ENCODE results near the gene LRRC4B. TPM values are rescaled to one million over a fixed set of nuclear protein-coding genes. Genes with fewer than 3 reads are reported as not detected.

LRRC4B gene
- polyA plus RNA-seq, 1 of the 3 experiments (the other 2 are of a cell fraction), result 6.9 TPM

DNA sequence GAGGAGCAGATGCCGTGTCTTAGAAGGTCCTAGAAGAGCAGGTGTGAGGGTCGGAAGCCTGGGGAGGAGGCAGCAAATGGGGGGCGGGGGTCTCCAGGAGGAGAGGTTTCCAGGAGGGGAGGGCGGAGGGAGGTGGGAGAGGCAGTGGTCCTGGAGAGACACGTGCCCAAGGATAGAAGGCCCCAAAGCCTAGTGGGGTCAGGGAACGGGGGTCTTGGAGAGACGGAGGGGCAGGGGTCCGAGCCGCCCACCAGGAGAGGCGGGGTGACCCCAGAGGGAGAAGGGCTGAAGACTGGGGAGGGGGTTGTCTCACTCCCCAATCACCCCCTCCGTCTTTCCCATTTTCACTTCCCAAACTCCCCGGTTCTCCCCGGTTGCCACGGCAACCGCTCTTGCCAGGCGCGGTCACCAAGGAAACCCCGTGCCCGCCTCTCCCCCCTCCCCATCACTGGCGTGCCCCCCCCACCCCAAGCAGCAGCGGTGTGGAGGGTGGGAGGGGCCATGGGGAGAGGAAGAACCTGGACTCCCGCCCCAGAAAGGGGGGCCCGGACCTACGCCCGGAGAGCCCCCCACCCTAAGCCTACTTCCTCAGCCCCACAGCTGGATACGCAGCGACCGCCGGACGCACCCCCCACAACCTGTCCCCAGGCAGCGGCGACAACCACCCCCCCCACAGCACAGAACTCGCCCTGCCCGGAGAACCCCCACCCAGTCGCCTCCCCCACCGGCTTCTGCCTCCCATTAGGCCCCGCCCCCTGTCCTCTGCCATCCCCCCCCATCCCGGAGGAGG lies 988 bp downstream of the LRRC4B start:
- CTCF ChIA-PET, result interaction anchor here (0.6 to 1.9 kb wide), 3 partner anchors 11 to 30 kb away, joined by 3 to 14 read pairs (median 9); no protein-coding TSS in a partner anchor
- WGBS (ENCODE audit: low lambda C conversion rate), result 12% methylated on average over 27 of the region's 38 CpGs

GRCh38 chr19:50565984-50566903 lies 2.0 kb downstream of the LRRC4B start:
- CTCF ChIA-PET, result interaction anchor here (1.7 to 1.9 kb wide), 2 partner anchors 10 to 29 kb away, joined by 9 to 14 read pairs; no protein-coding TSS in a partner anchor
- no peaks in the 10 kb centered on the region for H3F3A ChIP-seq (replicated peaks; ENCODE audit: insufficient read depth)
- H3K27ac ChIP-seq (ENCODE audit: low read depth in 2 of 2, low read length in 1 of 2), result no peak overlapping the region
- H3K4me2 ChIP-seq, result peak overlapping the region; percentile 74; the same call in 1 of the 2 replicates
- H2AFZ ChIP-seq (ENCODE audit: low read depth), result no peak overlapping the region
- no peaks in the 10 kb centered on the region for H3K79me2 ChIP-seq (ENCODE audit: insufficient read depth)
- H3K9ac ChIP-seq, result no peak overlapping the region
- no peaks in the 10 kb centered on the region for H3K9me2 ChIP-seq
- POLR2A ChIA-PET, result no interaction called here
- no peaks in the 10 kb centered on the region for H3K9me3 ChIP-seq
- H3K36me3 ChIP-seq (replicated peaks in 1 of 2; ENCODE audit: control insufficient read depth in 1 of 2, insufficient read depth in 2 of 2, low read length in 1 of 2), result no peaks in the 10 kb centered on the region
- peak overlapping the region in 1 of 2 experiments; percentile 52; a peak in 1 of 4 replicates for H3K4me3 ChIP-seq (ENCODE audit: low read depth in 2 of 2, low read length in 1 of 2)
- no peaks in the 10 kb centered on the region for H3K27me3 ChIP-seq (ENCODE audit: insufficient read depth)
- peaks cover 0 to 15% of the 10 kb centered on the region in 2 experiments; a peak in 1 of 4 replicates for H3K4me1 ChIP-seq (ENCODE audit: control insufficient read depth in 1 of 2, insufficient read depth in 2 of 2, low read depth in 1 of 2, low read length in 1 of 2)
- peaks cover 4% of the 10 kb centered on the region for H4K20me1 ChIP-seq (ENCODE audit: insufficient read depth)
- 59% methylated on average over 35 of the region's 36 CpGs for WGBS (ENCODE audit: low lambda C conversion rate)
- no peak for DNase-seq
- no peak for TF ChIP-seq EP300 (IDR thresholded peaks at IDR 0.05; ENCODE audit: borderline replicate concordance in 1 of 2, low read depth in 1 of 2, low read length in 1 of 2)
- TF ChIP-seq, protein P1, sequence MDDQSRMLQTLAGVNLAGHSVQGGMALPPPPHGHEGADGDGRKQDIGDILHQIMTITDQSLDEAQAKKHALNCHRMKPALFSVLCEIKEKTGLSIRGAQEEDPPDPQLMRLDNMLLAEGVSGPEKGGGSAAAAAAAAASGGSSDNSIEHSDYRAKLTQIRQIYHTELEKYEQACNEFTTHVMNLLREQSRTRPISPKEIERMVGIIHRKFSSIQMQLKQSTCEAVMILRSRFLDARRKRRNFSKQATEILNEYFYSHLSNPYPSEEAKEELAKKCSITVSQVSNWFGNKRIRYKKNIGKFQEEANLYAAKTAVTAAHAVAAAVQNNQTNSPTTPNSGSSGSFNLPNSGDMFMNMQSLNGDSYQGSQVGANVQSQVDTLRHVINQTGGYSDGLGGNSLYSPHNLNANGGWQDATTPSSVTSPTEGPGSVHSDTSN (IDR thresholded peaks at IDR 0.05), result no peak
- TF ChIP-seq FOXJ3 (CRISPR knock-in tag; IDR thresholded peaks at IDR 0.05), result no peak
- no peak for TF ChIP-seq FOSL2 (IDR thresholded peaks at IDR 0.05; ENCODE audit: borderline replicate concordance, low read depth)
- no peak for TF ChIP-seq RFX5 (IDR thresholded peaks at IDR 0.05; ENCODE audit: low read length)
- TF ChIP-seq TCF12 (IDR thresholded peaks at IDR 0.05), result no peak

More for the DNA sequence above, 988 bp downstream of the LRRC4B start:
- Histone ChIP-seq H3K9me2 (no peaks in the 10 kb centered on the region), H3K9me3 (no peaks in the 10 kb centered on the region), H3K4me2 (peak overlapping the region; percentile 74), H3K4me3 (ENCODE audit: low read depth in 2 of 2, low read length in 1 of 2) (peak overlapping the region; percentile 52 to 55; a peak in 3 of 4 replicates), H3K4me1 (ENCODE audit: control insufficient read depth in 1 of 2, insufficient read depth in 2 of 2, low read depth in 1 of 2, low read length in 1 of 2) (peaks cover 0 to 15% of the 10 kb centered on the region in 2 experiments; a peak in 1 of 4 replicates), H3F3A (replicated peaks; ENCODE audit: insufficient read depth) (no peaks in the 10 kb centered on the region), H3K36me3 (replicated peaks in 1 of 2; ENCODE audit: control insufficient read depth in 1 of 2, insufficient read depth in 2 of 2, low read length in 1 of 2) (no peaks in the 10 kb centered on the region), H3K27me3 (ENCODE audit: insufficient read depth) (no peaks in the 10 kb centered on the region), H3K79me2 (ENCODE audit: insufficient read depth) (no peaks in the 10 kb centered on the region), H3K9ac (no peak overlapping the region), H3K27ac (ENCODE audit: low read depth in 2 of 2, low read length in 1 of 2) (no peak overlapping the region; a peak in 1 of 4 replicates), H2AFZ (ENCODE audit: low read depth) (no peak overlapping the region), H4K20me1 (ENCODE audit: insufficient read depth) (peaks cover 4% of the 10 kb centered on the region)
- DNase-seq, result peak; percentile 89
- TF ChIP-seq NRF1 (IDR thresholded peaks at IDR 0.05; ENCODE audit: low read depth, low read length) (no peak), TCF12 (IDR thresholded peaks at IDR 0.05) (no peak), MXI1 (IDR thresholded peaks at IDR 0.05; ENCODE audit: low read depth, low read length) (peak; percentile 29; the same call in 1 of the 2 replicates), RCOR1 (IDR thresholded peaks at IDR 0.05; ENCODE audit: low read length) (no peak)
- POLR2A ChIA-PET, result no interaction called here

Data from SK-N-SH (cell line).